Astrocyte (in vitro differentiated cells and primary cell): ENCODE data around the gene MYO16.

Experiments used
- EZH2 ChIP-seq: IDR thresholded peaks from 2 replicates; pipeline ENCODE4 v1.6.1; 2012; ENCODE audit warnings: mild to moderate bottlenecking, low read length, inconsistent platforms; ENCODE audit not compliant: insufficient read depth
- TF ChIP-seq, protein P1 (sequence below): IDR thresholded peaks from 2 replicates; pipeline ENCODE4 v1.5.1; 2011; ENCODE audit warnings: low read depth, mild to moderate bottlenecking, inconsistent platforms, low read length, moderate library complexity; ENCODE audit not compliant: insufficient read depth

DNA sequence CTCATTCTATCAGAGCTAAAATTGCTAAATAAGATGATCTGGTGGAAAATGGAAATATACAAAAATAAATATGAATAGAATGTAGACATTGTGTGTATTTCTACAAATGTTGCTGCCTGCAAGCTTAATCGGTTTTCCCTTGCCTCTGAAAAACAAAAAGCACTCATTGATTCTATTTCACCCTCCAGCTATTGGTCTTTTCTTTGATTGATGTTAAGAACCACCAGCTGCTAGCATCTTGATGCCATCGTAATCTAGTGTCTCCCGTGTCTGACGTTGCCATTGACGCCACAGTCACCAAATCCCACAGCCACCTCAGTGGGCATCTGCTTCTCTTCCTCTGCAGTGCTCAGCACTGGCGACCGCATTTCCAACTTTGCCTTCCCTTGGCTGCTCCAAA lies 461.8 kb downstream of the MYO16 start:
- TF ChIP-seq, protein P1, sequence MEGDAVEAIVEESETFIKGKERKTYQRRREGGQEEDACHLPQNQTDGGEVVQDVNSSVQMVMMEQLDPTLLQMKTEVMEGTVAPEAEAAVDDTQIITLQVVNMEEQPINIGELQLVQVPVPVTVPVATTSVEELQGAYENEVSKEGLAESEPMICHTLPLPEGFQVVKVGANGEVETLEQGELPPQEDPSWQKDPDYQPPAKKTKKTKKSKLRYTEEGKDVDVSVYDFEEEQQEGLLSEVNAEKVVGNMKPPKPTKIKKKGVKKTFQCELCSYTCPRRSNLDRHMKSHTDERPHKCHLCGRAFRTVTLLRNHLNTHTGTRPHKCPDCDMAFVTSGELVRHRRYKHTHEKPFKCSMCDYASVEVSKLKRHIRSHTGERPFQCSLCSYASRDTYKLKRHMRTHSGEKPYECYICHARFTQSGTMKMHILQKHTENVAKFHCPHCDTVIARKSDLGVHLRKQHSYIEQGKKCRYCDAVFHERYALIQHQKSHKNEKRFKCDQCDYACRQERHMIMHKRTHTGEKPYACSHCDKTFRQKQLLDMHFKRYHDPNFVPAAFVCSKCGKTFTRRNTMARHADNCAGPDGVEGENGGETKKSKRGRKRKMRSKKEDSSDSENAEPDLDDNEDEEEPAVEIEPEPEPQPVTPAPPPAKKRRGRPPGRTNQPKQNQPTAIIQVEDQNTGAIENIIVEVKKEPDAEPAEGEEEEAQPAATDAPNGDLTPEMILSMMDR = no peak
- TF ChIP-seq EZH2 = no peak
